Gastroesophageal sphincter (tissue), 3 donors: ENCODE measurements around the gene LYVE1.
A peak's percentile ranks its signal among the peaks of the same experiment; 100 is the strongest.

ENCODE experiments used
- POLR2AphosphoS5 ChIP-seq: sonication (generic); formaldehyde crosslinking; IDR thresholded peaks from one replicate; pipeline ENCODE4 v1.6.1; 2017; ENCODE audit warnings: antibody characterized with exemption
- TF ChIP-seq, protein P1 (sequence below), 4 experiments: fragments of 200-600 bp in 2 of 4; fragments of 450-650 bp in 2 of 4; sonication (generic) in 1 of 4; IDR thresholded peaks; one replicate each; pipeline ENCODE4 v1.5.1; 2017 to 2019; ENCODE audit warnings: antibody characterized with exemption in 4 of 4, mild to moderate bottlenecking in 2 of 4, moderate library complexity in 2 of 4

DNA sequence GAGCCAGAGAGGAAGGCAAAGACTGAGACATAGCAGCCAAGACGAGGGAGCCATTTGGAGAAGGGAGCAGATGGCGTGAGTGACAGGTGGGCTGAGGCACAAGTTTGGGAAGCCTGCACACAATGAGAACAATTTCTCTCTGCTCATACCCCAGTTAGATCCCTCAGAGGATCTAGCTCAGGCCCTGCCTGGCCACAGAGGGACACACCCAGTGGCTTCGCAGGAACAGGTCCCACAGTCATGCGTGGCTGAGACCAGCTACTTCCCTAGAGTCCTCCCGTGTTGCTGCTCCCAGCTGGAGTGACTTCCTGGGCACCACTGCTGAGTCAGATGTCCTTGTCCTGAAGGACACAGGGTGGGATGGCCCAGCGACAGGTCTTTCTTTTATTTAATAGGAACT, 33.4 kb upstream of the LYVE1 start:
- TF ChIP-seq, protein P1, sequence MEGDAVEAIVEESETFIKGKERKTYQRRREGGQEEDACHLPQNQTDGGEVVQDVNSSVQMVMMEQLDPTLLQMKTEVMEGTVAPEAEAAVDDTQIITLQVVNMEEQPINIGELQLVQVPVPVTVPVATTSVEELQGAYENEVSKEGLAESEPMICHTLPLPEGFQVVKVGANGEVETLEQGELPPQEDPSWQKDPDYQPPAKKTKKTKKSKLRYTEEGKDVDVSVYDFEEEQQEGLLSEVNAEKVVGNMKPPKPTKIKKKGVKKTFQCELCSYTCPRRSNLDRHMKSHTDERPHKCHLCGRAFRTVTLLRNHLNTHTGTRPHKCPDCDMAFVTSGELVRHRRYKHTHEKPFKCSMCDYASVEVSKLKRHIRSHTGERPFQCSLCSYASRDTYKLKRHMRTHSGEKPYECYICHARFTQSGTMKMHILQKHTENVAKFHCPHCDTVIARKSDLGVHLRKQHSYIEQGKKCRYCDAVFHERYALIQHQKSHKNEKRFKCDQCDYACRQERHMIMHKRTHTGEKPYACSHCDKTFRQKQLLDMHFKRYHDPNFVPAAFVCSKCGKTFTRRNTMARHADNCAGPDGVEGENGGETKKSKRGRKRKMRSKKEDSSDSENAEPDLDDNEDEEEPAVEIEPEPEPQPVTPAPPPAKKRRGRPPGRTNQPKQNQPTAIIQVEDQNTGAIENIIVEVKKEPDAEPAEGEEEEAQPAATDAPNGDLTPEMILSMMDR (IDR thresholded peaks at IDR 0.05), result no peak
- TF ChIP-seq POLR2AphosphoS5, result peak; percentile 3
